HG02981 (cell line): Measurements from ENCODE around the gene HUNK.
"Not testable (repeated sequence)": the region's sequence is repeated elsewhere in the genome, so short reads cannot be mapped to it uniquely, and the experiment has no call there.

ENCODE experiments used
- ATAC-seq: cut with Tn5 transposase; IDR thresholded peaks from one replicate; pipeline ENCODE4 v1.9.1; 2021; ENCODE audit warnings: mild to moderate bottlenecking, moderate library complexity; ENCODE audit not compliant: unreplicated experiment

HUNK gene

DNA sequence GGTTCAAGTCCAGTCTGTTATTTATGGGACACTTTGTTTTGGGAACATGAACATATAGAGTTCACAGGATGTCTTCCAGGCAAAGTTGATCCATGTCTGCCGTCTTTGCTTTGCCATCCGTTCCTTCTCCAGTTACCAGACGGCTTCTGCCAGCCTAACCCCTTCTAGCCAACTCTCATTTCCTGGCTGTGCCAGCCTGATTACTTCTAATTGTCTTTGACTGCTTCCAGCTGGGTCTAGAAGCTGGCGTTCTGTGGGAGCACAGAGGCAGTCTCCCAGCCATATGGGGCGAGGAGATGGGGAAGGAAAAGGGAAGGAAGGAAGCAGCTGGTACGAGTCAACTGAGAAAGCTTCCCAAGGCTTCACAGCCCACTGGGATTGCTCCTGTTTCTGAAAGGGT is 3.1 kb upstream of the HUNK start:
- ATAC-seq: no peak

DNA sequence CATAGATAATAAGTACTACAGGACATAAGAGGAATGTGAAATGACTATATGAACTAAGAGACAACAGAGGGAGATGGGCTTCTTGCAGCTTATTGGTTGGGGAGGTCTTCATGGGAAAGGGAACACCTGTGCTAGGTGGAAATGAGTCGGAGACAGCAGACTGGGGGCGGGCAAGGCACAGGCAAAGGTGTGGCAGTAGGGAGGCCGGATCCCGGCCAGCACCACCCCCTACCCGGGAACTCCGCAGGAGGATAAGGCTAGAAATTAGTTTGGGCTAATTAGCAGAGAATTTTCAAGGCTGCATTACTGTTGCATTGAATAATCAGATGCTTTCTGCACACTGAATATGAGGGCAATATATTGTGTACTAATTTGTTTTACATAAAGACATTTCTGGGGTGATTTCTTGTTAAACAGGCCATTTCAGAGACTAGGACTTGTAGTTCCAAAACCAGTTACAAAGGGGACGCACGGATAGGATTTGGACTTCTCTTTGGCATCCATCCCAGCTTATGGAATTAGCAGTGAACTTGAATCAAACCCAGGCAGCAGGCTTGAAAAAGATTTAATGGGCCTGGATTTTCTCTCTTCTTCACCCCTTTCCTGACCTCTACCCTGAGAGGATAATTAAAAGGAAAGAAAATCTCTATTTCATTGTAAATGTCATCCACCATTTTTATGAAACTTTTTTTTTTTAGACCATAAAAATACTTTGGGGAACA is 2.2 kb upstream of the HUNK start:
- ATAC-seq: no peak

DNA sequence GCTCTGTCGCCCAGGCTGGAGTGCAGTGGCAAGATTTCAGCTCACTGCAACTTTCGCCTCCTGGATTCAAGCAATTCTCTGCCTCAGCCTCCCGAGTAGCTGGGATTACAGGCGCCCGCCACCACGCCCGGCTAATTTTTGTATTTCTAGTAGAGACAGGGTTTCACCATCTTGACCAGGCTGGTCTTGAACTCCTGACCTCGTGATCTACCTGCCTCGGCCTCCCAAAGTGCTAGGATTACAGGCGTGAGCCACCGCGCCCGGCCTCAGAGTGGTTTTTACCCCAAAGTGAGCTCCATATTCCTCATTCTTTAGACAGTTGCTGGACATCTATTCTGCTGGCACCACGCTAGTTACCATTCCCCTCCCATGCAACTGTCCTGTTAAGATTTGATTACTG is 1.4 kb upstream of the HUNK start:
- not testable (repeated sequence) for ATAC-seq

DNA sequence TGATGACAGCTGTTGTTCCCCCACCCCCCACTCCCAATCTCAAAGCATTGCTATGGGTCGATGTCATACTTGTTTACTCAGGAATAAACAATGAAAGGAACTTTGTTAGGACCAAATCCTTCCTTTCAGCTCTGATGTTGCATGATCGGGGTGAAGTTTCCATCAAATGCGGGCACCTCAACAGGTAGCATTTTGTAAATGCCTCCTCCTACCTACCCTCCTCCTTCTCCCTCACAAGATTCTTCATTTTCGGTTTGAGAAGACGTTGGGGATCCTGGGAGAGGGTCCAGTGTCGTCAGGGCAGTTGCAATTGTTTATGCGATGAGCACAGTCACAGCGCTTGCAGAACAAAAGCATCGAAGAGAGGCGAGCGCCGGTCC is 758 bp upstream of the HUNK start:
- ATAC-seq: no peak

DNA sequence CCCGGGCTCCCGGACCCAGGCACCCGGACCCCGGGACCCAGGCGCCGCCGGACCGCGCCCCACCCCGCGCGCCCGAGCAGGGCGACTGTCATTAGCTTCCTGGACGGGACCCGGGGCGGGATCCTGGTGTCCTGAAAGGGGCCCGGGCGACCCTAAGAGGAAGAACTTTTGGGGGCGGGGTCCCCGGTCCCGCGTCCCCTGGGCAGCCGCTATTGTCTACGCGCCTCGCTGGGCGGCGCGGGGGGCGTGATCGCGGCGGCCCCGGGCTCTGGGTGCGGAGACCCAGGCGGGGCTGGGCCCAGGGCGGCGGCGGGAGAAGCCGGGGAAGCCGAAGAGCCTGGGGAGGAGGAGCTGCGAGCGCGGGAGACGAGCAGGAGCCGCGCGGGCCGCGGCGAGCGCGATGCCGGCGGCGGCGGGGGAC is 465 bp downstream of the HUNK start:
- ATAC-seq: no peak

DNA sequence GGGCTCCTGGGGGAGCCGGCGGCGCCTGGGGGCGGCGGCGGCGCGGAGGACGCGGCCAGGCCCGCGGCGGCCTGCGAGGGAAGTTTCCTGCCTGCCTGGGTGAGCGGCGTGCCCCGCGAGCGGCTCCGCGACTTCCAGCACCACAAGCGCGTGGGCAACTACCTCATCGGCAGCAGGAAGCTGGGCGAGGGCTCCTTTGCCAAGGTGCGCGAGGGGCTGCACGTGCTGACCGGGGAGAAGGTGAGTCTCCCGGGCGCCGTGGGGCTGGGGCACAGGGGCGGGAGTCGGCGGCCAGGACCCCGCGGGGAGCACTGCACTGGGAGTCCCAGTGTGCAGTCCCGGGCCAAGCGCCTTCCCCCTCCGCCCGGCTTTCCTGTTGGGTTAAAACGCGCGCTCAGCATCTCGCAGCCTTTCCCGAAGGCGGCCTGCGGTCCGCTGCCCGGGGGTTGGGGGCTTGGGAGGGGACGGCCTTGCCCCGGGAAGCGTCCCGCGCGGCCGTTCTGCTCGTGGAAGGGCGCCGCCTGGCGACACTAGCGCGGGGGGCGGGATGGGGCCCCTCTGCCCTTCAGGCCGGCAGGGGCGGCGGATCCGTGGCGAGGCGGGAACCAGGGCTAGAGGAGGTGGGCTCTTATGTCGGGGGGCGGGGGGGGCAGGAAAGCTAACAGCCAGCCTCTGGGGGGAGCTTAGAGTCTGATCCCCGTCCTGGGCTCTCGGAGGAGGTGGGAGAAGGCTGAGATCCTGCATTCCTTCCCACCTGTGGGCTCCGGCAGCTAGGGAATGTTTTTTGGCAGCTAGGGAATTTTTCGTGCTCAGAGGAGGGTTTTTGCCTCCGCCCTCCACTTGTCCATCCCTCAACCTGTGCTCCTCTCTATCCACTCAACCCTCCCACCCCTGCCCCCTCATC is 1.1 kb downstream of the HUNK start:
- ATAC-seq: no peak

DNA sequence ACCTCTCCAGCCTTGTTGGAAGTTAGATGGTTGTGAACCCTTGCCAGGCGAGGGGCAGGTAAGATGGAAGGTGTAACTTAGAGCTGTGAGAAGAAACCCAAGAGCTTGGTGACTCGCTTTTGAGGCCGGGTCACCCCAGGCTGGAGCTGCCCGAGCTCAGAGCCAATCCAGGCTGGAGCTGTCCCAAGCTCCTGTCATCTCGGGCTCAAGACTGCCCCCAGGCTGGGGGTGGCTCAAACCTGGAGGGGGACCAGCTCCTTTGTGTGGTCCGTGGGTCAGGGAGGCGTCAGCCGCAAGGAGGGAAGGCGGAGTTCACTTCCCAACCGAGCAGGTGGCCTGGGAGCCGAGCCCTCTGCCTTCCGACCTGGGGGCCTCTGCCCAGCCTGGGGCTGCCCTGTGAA is 2.0 kb downstream of the HUNK start:
- ATAC-seq: no peak

DNA sequence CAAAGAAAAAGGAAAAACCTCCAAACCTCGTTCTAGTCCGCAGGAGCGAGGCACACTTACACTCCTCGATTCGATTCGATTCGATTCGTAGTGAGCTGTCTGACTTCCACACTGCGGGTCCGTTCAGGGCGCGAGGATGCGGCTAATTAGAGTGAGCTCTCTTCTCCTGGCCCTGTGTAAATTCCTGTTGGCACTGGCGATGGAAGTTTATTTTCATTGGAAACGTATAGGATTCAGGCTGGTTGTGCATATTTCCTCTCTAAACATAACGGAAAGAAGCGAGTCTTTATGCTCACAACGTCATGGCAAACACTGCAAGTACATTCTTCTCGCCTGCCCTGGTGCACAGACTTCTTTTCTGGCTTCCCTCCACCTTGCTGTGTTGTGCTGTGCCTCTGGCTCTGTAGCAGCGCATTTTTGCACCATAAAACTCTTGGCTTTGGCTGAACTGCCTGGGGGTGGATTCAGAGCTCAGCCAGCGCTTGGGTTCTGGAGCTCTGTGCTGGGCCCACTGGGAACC is 2.7 kb downstream of the HUNK start:
- ATAC-seq: no peak

DNA sequence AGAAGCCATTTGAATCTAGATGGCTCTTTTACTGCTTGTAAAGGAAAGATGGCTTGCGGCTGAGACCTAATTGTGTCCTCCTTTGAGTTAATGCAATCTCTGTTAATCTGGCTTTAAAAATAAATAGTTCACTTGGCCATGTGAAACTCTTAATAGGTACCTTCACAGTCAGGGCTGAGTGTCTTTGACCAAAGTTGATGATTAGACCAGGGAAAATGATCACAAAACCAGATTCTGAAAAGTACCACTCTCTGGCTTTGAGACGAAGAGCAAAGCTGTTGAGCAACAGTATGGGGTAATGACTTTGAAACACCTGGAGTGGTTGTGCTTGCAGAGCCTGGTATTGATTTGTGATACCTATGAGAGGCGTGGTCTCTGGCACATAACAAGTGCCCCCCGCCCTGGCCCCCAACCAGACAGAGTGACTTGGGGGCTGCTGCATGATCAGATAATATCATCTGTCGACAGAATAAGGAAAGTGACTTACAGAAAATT is 4.7 kb downstream of the HUNK start:
- ATAC-seq: no peak

DNA sequence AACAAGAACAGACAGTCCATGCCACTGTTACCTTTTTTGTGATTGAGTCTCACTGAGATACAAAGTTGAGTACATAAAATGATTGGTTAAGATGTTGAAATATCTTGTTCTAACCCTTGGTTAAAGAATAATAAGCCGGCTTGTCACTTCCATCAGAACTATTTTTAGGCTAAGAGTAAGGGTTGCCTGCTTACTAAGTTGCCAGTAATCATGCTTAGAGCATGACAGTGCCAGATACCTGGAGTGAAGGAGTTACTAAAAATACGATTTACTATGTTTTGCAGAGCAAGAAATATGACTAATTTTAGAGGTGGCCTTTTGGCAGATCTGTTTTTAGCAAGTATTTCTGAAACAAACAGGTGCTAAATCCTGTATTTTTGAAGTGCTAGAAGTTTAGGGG is 6.0 kb downstream of the HUNK start:
- no peak for ATAC-seq

DNA sequence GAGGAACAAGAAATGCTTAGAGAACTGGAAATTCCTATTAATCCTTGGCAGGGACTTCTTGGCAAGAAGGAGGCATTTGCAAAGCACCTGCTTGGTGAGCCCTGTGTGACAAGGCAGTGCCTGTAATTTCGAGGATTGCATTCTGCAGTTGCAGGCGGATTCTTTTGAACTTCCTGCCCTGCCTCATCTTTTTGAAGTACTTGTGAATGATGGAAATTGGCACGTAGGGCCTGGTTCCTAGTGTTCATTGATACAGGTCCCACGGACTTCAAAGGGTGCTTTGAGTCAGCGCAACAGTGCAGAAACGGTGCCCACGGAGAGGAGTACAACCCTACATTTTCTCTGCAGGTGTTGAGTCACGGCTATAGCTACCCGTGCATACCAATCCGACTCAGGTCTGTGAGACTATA is 6.4 kb downstream of the HUNK start:
- ATAC-seq: no peak

DNA sequence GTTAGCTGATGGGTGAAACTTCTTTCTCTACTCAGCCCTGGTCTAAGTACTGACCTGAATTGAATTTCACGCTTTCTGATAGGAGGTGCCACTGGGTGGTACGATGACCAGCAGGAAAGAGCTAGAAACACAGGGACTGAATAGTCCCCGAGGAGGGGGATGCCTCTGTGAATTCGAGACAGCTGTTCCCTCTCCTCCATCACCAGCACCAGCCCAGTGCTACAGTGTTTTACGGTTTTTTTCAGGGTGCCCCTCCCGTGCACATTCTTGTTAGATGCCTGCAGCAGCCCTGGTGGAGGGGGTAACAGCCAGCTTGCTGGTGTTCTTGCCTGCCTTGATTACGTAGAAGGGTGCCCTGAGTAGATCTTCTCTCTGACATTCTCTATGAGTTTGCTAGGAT is 7.1 kb downstream of the HUNK start:
- ATAC-seq: no peak

DNA sequence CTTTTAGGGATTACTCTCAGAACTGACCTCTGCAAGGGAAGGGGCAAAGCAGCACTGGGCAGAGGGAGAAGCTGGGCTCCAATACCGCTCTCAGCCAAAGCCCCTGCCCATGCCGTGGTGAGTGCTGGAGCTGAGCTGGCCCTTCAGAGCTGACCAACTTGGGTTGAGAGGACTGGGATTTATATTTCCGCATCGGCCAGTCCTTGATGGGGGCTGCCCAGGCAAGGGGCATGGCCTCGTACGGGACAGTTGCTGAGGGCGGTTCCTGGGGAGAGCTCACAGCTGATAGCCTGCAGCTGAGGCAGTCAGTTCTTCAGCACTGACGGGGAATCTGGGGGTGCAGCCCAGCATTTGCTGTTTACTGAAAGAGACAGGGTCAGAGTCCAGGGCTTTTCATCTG is 8.0 kb downstream of the HUNK start:
- ATAC-seq: no peak

DNA sequence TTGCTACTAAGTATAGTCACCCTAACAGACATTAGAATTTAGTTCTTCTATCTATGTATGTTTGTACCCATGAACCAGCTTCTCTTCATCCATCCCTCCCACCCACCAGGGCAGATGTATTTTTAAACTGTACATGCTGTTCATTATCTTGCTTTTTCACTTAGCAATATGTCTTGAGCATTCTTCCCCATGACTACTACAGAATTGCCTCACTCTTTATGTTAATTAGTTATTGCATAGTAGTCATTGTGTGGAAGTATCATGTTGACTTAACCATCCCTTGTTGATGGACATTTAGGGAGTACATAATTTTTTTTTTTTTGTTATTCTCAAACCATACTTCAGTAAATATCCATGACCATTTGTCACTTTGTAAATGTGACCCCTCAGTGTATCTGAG is 9.9 kb downstream of the HUNK start:
- ATAC-seq: no peak

DNA sequence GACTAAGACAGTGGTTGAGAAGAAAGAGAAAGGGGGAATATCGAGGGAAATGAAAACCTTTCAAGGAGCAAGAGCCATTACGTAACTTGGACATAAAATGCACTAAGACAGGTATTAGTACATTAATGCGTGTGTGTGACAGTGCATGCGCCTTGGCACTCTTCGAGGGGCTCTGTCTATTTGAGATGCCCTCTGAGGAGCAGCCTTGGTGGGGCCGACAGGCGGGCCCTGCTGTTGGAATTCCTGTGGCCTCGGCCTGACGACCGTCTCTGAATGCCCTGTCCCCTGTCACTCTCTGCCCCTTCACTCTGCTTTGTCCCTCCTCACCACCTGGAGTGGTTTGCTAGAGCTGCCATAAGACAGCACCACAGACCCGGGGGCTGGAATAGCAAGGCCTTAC is 12.3 kb downstream of the HUNK start:
- no peak for ATAC-seq

DNA sequence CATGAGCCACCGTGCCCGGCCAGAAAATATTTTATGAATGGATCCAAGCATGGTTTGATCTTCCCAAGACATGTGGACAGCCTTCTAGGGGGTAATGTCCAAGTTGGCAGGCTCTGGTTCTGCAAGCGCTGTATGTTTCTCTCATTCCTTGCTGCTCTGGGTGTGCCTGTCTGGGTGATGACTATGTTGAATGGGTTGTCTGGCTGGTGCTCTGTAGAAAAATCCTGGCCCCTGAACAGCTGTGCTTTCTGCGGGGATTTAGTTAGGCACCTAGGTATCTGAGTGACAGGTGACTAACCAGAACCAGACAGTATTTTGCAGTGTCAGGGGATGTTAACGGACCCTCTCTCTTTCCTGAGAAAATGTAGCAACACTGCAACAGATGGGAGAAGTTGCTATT is 14.1 kb downstream of the HUNK start:
- no peak for ATAC-seq

DNA sequence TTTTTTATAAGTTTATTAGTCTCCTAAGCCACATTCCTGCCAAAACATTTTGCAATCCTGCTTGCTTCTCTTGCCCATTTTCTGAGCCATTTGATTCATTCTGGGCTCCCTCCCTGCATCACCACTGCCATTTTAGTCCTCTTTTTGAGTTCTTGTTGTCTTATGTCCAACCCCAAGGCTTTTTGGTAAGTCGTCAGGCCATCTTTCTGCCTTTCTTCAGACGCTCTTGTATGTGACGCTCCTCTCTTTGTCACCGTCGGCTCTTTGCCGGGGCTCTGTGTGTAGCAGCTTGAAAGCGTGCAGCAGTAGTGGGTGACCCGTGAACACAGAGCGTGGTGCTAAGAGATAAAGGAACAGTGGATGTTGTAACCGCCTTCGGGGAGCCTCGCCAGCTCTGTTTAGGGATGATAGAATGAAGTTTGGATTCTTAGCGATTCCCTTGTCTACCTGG is 14.6 kb downstream of the HUNK start:
- no peak for ATAC-seq

DNA sequence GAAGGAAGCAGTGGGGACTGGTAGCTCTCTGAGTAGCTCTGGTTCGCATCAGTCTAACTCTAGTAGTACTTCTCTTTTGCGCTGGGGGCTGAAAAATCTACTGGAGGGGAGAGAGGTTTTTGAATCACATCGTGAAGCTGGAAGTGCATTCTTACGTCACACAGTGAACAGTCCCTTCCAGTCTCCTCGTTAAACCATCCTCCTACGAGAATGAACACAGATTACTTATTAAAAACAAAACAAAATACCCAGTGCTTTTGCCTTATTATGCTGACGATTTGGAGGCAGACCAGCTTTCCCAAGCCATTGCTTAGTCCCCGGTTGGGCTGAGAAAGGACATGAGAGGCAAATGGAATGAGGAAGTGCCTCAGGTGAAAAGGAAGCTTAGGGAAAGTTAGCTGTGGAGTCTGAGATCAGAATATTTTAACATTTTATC is 16.1 kb downstream of the HUNK start:
- no peak for ATAC-seq

DNA sequence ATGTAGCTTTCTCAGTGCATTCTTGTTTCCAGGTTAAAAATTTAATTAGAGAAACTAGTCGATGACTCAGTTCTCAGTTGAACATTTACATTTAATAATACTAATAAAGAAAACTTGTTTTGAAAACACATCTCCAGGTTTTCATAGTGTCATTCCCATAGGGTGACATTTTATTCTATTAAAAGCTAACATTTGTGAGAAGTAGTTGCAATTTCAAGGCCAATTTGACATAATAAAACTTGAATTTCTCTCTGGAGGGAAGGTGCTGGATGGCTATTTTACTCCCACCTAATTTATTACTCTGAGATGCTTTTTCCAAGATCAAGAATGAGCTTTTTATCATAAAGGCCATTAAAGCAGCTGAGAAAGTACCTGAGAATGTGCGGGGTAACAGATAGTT is 16.6 kb downstream of the HUNK start:
- no peak for ATAC-seq

DNA sequence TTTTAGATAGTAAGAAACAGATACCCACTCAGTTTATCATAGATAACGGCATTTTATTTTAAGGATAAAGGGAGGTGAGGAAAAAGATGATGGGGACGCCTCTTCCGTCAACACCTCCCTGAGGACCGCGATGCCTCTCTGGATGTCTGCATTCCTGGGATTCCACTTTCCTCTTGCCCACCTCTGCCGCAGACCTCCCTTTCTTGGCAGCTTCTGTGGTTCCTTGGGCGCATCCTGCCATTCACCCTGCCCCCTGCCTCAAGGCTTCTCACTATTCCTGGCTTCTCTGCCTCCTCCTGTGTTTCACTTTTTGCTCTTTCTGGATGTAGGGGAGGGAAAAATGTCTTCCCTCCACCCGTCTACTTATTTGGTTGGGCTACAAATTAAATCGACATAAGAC is 19.9 kb downstream of the HUNK start:
- no peak for ATAC-seq

DNA sequence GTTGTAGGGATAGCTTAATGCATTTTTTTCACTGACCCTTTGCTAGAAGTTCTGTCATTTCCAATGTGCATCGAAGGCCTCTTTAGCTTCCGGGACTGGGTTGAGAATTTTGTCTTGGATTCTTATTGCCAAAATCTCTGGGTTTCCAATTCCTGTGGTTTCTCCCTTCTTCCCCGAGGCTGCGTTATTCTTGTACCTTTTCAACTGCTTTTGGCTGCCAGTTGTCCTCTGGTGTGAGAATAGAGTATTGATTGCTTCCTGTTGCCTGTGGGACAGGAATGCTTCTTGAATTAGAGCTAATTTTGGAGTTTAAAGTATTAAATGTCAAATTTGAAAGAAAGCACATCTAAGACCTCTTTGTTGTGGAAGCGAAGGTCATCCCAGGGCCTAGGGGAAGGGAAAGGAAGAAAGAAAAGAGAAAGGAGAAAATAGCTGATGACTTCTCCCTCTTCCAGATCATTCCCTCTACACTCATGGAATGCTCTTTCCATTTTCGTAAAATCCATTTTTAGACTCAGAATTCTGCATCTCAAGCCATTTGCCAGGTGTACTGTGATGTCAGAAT is 21.1 kb downstream of the HUNK start:
- no peak for ATAC-seq

DNA sequence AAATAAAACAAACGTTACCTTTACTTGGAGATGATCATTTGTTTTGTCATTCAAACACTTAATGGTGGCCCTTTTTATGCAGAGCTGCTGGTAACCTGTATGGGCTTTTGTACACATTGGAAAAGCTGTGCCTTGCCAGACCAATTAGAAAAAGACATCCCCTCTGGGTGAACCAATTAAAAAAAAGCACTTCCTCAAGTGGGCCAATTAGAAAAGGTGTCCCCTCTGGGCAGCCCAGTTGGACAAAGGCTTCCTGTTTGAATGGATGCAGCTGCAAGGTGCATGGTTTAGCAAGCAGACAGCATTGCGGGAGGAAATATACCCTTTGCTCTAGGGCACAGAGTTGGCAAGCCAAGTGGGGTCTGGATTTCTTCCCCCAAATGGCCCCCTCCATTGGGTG is 21.6 kb downstream of the HUNK start:
- no peak for ATAC-seq
